Amygdala (tissue), 56 donors: Measurements from ENCODE around the gene PDE4D.

Experiments
- DNase-seq, 56 donors: peaks; one replicate each; lab custom pipeline; 2025; lab: John Stamatoyannopoulos, UW

The PDE4D gene

DNA sequence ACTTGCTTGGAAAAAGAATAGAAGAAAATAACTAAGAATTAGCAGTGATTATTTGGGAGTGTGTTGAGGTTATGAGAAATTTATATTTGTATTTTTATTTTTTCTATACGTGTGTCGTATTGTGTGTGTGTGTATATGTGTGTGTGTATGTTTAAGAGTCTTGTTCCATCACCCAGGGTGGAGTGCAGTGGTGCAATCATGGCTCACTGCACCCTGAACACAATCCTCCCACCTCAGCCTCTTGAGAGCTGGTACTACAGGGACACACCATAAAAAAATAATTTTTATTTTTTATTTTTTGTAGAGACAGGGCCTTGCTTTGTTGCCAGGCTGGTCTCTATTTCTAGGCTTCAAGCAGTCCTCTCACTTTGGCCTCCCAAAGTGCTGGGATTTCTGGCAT lies 643.8 kb downstream of the PDE4D start:
- DNase-seq = no peak

DNA sequence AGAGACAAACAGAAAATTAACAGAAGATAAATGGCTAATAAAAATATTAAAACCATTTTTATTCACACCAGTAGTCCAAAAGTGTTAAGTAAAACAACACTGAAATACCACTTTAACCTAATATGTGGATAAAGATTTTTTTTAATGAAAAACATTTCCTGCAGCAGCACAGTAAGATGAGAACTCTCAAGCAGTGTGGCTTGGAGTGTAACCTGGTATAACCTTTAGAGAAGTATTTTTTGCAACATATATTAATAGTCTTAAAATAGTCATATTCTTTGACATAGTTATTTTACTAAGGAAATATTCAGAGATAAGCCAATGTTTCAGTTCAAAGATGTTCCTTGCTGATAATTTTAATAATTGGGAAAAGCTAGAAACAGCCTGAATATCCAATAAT lies 644.4 kb downstream of the PDE4D start:
- no peak for DNase-seq

DNA sequence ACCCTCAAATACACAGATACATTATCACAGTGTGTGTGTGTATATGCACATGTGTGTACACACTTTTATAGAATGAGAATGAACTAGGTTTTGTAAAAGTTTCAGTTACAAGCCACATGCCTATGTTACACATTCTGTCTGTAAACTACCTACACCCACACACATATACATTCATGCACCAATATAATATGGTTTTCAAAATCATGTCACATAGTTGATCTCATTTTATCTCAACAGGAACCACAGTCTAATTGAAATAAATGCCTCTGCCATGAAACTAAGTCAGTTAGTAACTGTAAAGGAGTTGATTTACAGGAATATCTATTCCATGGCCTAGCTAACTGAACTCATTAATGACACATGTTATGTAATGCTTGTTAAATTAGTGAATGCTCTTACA lies 646.6 kb downstream of the PDE4D start:
- DNase-seq = no peak

DNA sequence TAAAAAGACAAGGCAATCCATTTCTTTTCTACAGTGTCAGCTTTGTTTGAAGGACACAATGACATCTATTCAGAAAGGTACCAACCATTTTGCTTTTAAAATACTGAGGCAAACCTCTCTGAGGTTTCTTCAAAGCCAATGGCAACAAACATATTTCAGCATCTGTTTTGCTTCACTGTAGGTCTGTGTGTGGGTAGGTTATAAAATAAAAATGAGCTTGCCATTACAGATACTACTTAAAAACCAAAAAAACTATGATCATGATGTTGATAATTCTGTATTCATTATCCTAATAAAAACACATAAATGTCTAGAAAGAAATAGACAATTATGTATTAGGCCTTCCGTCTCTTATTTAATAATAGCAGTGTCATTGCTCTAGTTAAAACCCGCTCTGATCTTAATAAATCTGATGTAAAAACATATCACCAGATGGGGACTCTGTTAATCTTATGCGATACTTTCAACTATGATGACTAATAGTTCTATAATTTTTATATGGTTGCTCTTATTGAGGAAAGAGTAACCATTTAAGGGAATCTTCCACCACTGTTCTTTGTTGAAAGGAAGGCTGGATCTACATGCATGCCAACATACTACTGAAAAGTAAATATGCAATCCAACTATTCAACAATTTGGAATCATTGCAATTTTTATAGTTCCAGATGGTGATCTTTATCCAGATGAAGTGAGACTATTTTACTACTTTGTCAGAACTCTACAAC lies 647.2 kb downstream of the PDE4D start:
- DNase-seq = no peak

DNA sequence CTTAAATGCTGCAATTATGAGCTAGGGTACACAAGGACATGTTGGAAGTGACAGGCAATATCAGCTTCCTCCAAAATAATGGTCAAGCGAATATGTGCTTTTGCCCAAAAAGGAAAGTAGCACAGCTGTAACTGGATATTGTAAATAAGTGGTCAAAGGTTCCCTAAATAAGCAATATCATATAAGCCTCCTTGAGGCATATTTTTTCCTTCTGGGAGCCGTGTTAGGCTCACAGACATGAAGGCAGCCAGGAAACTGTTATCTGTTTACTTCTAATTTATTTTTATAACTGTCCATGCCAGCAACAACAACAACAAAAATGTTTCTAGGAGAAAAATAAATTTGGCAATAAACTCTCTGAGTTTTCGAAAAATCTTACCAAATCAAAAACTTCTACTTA lies 648.3 kb downstream of the PDE4D start:
- no peak for DNase-seq

DNA sequence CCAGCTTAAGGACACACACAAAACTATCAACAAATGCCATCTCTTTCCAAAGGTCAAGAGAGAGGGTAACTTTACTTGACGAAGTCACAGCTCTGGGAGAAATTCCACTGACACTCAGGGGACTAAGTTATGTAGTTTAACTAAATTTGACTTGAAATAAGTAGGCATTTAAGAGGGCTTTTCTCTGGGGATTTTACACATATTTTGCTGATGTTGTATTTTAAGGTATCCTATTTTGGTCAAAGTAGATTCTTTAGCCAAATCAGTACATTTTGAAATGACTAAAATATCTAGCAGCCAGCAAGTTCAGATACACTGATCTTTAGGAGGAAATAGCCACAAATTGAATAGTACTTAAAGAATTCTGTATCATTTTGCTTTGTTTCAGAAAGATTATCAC lies 652.0 kb downstream of the PDE4D start:
- DNase-seq = no peak

DNA sequence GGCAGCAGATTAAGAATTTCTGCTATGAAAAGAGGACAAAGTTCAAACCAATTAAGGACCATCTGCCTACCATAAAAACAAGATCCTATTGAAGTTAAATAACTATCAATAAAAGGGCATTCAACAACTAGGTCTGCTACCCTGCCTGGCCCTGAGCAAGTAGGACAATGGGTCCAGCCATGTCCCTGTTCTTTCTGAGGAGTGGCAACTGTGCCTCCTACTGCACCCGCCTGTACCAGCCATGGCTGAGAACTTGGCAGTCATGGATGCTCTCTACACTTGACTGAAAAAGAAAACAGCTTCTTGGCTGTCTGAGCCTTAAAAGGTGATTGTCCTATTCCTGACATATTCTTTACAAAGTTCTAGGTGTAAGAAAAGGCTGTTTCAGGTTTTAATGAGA lies 652.4 kb downstream of the PDE4D start:
- peak in 2 of 56 donors; percentile 1 to 2 for DNase-seq

DNA sequence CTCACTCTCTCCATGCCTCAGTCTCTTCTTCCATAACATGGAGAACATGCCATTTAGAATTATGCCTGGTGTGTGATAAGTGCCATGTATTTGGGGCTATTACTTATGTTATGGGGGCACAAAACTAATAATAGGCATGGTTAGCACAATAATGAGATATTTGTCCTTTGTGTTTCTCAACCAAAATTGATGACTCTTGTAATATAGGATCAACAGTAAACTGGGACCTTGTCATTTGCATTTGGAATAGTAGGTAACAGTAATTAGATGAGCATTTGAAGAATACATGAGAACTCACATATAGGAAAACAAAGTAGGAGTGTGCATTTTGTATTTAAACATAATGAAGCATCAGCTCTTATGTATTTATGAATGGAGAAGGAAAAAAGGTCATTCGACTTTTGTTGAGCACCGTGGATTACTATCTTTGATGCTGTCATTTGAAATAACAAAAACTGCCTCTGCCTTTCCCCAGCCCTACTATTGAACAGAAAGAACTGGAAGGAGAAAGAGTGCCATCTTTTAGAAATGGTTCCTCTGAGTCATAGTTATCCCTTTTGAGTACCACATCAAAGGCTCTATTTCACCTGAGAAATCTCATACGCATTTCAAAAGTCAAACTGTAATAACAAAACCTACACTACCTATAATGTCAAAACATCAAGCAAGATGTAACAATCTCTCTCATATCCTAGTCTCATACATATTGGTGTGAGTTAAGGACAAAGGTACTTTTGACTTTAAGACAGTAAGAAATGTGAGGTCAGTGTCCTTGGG lies 655.2 kb downstream of the PDE4D start:
- no peak for DNase-seq

DNA sequence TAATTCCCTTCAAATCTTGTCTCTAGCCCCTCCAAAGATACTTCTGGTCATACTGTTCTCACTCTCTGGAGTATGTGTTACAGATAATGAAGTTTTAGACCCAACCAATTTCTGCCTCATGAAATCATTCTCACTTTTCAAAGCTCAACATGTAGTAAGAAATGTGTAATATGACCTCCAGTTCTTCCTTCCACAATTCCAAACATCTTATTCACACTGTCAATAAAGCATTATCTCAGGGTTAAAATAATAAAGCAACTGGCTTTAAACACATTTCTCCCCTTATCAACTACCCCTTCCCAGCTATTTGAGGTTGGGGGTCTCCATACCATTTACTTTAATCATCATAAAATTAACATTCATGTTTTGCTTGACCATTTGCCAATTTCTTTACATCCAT lies 656.5 kb downstream of the PDE4D start:
- no peak for DNase-seq

DNA sequence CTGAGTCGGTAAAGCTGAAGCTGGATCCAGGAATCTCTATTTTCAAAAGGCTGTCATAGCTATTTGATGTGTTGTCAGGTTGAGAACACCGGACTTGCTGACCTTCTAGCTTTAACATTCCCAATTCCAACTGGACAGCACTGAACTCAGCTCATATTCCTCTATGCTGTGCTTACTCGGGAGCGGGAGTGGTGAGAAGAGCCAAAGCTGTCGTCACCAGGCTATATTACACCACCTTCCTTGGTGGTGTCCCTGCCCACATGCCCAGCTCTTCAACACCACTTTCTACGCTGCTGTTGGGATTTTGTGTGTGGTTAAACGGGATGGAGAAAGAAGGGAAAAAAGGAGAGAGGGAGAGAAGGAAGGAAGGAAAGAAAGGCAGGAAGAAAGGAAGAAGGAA lies 657.1 kb downstream of the PDE4D start:
- DNase-seq = no peak

DNA sequence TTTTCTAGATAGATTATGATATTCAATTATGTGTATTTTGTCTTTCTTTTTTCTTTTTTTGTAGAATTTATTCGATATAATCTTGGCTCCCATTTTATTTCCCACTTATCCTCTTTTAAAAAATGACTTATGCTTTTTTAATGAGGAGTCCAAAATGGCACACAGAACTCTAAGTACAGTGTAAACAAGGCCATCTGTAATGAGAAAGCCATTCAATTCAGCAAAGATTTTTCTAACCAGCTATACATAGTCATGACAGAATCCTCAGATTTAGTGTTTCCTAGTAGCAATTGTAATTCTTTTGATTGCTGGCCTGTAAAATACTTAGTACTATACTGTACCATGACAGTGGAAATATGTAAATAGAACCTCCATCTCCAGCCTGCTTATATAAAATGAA lies 659.3 kb downstream of the PDE4D start:
- DNase-seq = no peak

DNA sequence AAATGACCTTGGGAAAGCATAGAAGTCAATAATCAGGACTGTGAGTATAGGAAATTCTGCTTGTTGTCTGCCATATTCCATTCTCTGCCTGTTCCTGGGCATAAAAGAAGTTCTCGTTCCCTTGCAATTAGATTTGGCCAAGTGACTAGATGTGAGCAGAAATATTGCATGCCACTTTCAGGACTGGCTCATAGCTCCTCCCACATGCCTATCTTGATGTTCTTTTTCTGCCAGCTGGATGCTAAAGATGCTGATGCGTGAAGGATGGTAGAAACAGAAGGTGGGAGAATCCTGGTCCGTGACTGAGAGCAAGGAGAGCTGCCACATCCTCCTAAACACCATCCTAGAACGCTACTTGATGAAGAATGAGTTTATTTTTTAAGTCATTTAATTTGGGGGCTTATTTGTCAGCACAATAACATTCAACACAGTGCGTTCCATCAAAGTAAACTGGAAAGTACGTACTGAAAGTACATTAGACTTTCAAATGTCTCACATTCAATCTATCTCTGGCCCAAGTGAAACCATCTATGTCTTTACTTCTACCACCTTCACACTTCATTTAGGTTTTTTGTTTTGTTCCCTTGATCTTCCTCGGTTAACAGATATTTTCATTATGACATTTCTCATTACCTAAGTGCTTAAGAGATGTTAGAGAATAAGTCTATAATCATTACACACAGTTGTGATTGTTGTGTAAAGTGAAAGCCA lies 662.1 kb downstream of the PDE4D start:
- no peak for DNase-seq

DNA sequence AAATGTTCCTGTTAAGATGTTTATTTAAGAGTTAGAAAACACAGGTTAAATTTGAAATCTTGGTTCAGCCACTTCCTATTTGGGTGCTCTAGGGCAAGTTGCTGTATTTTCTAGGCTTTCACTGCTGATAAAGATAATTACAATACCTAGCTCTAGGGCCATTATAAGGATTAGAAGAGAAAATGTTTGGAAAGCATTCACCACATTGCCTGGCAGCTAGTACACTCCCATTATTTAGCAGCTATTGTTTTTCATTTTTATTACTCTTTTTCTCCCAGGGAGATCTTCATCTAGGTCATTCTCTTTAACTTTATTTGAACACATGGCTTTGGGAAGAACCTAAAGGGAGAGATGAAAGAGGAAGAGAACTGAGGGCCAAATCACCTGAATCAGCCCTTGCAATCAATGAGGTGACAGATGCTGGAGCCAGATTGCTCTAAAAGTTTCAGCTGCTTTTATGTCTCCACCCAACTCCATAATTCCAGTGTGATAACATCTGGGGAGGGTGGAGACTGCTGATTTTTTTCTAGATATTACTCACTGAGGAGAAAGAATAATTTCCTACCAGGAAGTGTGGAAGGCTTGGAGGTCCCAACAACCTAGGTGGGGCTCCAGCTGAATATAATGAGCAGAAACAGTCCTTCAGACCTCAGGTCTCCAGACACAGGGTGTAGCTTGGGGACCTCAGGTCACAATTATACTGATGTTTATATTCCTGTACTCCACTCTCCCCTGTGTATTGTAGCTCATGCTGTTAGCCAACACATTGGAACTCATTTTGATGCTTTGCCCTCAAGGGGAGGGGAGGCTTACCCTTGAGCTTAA lies 670.6 kb downstream of the PDE4D start:
- DNase-seq = no peak

DNA sequence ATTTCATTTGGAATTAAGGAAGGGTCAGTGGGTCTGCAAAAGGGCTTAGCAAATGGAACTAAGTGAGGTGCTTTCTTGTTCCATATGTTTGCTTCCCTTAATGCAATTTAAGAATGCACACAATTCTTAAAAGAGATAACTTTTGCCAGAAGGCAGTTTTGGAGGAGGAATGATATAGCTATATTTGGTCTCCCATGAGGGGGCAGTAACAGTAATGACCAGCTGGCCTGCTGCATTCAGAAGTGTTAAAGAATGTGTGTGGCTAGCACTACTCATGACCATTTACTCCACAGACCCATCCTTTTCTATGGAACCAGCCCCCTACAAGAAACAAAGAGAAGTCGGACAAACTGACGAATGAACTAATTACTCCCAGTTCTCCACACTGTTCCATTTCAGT lies 671.8 kb downstream of the PDE4D start:
- peak in 1 of 56 donors; percentile 1 for DNase-seq

DNA sequence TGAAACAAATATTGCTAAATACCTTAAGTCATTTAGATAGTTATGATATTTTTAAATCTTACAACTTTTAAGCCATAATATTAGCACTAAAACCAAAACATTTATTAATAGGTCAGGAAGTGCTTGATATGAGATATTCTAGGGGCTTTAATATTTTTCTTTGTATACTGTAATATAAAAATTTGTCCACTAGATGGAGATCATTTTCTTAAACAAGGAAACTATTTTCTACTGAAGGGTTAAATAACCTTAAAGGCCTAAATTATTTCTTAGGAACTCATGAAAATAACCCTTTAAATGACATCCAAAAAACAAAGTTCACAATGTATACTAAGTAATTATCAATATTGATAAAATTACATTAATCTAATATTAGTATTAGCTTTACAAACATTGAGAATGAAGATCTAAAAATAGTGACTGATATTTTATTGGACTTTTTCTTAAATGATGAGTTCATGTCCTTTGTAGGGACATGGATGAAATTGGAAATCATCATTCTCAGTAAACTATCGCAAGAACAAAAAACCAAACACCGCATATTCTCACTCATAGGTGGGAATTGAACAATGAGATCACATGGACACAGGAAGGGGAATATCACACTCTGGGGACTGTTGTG lies 675.0 kb downstream of the PDE4D start:
- no peak for DNase-seq

DNA sequence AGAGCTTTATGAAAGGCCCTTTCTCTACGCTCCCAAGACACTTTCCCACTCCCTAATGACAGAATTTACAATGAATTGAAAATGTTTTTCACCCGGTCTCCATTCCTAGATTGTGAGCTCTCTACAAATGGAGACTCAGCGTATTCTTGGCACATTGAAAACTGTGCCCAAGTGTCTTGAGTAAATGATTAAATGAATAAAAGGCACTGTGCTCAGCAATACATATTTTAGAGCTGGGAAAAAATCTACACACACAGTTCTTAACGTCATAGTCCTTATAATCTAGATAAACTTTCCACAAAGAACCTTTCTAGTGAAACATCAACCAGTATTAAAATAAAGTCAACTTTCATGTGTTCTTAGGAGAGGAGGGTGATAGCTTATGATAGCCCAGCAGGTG lies 676.7 kb downstream of the PDE4D start:
- no peak for DNase-seq

DNA sequence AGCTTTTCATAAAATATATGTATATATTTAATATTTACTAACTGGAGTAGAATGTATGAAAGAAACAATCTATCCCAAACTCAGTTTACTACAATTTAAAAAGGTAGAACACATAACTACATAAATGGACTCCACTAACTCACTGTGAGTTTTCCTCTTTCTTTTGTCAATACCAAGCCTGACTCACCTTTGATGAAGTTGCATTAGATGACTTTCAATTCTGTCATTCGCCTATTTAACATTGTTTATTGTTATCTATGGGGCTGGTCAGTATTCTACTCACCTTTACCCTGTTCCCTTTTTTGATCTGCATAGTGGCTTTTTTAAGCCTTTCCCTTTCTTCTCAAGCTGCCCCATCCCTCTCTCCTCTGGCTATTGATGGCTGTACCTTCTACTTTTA lies 680.9 kb downstream of the PDE4D start:
- no peak for DNase-seq

DNA sequence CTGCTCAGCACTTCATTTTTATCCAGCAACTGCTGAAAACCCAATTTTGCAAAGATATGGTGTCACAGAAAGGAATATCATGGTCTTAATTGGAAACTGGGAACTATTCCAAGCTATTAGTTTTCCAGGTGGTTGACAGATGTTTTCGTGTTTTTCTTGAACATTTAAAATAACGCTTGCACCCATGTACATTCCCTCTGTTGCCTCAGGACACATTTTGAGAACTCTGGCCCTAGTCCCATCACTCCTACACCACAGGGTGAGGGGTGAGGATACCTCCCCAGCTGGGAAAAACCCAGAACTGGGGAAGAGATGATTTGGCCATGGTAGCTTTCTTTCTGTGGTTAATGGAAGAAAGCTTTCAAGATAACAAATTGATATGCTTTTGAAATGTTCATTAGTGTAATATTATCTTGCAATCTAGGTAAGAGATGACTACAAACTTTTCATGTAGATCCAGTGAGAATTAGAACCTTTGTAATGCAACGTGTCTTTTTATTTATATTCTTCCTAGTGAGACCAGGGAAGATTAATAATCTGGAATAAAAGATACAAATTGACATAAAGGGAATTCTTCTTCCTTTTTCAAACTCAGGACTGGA lies 683.7 kb downstream of the PDE4D start:
- DNase-seq = no peak

DNA sequence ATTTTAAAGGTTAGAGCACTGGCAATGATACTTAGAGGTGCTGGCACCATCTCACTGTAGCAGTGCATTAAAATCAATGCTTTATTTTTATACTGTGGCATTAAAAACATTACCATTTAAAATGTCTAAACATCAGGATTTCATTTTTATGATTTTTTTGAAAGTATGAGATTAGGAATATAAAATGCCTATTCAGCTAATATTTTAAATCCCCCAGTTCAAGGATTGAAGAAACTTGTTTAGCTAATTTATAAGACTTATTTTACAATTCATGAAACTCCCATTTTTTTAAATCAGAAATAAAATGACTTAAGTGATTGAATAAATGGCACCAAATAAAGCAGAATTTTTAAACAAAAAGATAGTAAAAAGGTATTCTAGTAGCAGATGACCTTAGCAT lies 685.1 kb downstream of the PDE4D start:
- DNase-seq = no peak

DNA sequence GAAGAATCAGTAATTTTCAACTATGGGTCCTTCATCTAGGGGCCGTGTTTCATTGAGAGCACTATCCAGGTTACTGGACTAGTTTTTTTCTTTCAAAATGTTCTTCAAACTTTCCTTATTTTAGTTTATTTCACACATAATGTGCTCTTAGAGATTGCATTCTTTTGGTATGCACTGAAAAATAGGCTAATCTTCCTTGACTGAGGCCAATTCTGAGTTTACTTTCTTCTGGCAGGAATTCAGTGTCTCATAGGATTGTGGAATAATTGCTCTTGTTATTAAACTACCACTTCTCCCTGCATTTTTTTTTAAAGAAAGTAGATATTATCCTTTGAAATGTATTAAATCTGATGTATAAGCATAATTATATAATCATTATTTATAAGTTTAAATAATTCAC lies 686.1 kb downstream of the PDE4D start:
- no peak for DNase-seq
